Activated CD8-positive, alpha-beta memory T cell treated with anti-CD3 and anti-CD28 coated beads, Interleukin-2, amount 50 U/mL, for 48 hours (primary cell): Measurements from ENCODE around the gene TLE3.
A peak's percentile ranks its signal among the peaks of the same experiment; 100 is the strongest.

Source experiments
- DNase-seq: peaks from one replicate; pipeline ENCODE4 v3.0.0-alpha.2; 2020

TLE3 gene

GRCh38 chr15:70098461-70099166 lies 897 bp upstream of the TLE3 start:
- DNase-seq: peak; percentile 70

GRCh38 chr15:70098153-70098460 lies 390 bp upstream of the TLE3 start:
- DNase-seq: no peak

GRCh38 chr15:70097063-70097320 lies 725 bp downstream of the TLE3 start:
- no peak for DNase-seq

GRCh38 chr15:70096215-70097062 lies 1.3 kb downstream of the TLE3 start:
- peak; percentile 78 for DNase-seq

GRCh38 chr15:70095408-70096214 lies 2.1 kb downstream of the TLE3 start:
- DNase-seq: peak; percentile 77

GRCh38 chr15:70094690-70095311 lies 2.9 kb downstream of the TLE3 start:
- DNase-seq: no peak

- DNase-seq: no peak
Measured at GRCh38 chr15:70093481-70094319, 4.0 kb downstream of the TLE3 start.

GRCh38 chr15:70093070-70093469 lies 4.6 kb downstream of the TLE3 start:
- no peak for DNase-seq

- no peak for DNase-seq
Measured at GRCh38 chr15:70092464-70093027, 5.2 kb downstream of the TLE3 start.

GRCh38 chr15:70091726-70092463 lies 5.8 kb downstream of the TLE3 start:
- DNase-seq: no peak

GRCh38 chr15:70090436-70091296 lies 7.1 kb downstream of the TLE3 start:
- DNase-seq: no peak

- no peak for DNase-seq
Measured at GRCh38 chr15:70089692-70089971, 8.1 kb downstream of the TLE3 start.

GRCh38 chr15:70088887-70089691 lies 8.6 kb downstream of the TLE3 start:
- no peak for DNase-seq

- DNase-seq: no peak
Measured at GRCh38 chr15:70088455-70088854, 9.3 kb downstream of the TLE3 start.

- DNase-seq: no peak
Measured at GRCh38 chr15:70087708-70088352, 9.9 kb downstream of the TLE3 start.

GRCh38 chr15:70086636-70087035 lies 11.1 kb downstream of the TLE3 start:
- no peak for DNase-seq

- no peak for DNase-seq
Measured at GRCh38 chr15:70084461-70084860, 13.3 kb downstream of the TLE3 start.

- DNase-seq: no peak
Measured at GRCh38 chr15:70083946-70084345, 13.8 kb downstream of the TLE3 start.

- no peak for DNase-seq
Measured at GRCh38 chr15:70083418-70083817, 14.3 kb downstream of the TLE3 start.
